Measurements from ENCODE around the gene PPP4R4. TPM values are rescaled to one million over a fixed set of nuclear protein-coding genes. Genes with fewer than 3 reads are reported as not detected.

PPP4R4 gene
- total and polyA plus RNA-seq, 7 experiments from 2014 or later = 0.06 to 2.4 (median 1.7) TPM

Other genes with a start within 250 kb of the PPP4R4 start
- gene FAM181A, start 247.0 kb upstream of the PPP4R4 start, total RNA-seq = not detected
- not detected for gene FAM181A, start 247.0 kb upstream of the PPP4R4 start, polyA plus RNA-seq
- gene ASB2, start 197.8 kb upstream of the PPP4R4 start, total RNA-seq = 10 to 100 TPM in 1 of 5 experiments, 1 to 10 TPM in 2, under 1 TPM in 2; 0.32 to 63.1 (median 1.4) TPM
- not detected for gene ASB2, start 197.8 kb upstream of the PPP4R4 start, polyA plus RNA-seq
- not detected for gene CCDC197, start 177.0 kb upstream of the PPP4R4 start, total RNA-seq
- not detected for gene CCDC197, start 177.0 kb upstream of the PPP4R4 start, polyA plus RNA-seq
- 1 to 10 TPM in 1 of 5 experiments, under 1 TPM in 3, not detected in 1; 0.11 to 2.5 (median 0.63) TPM for gene OTUB2, start 148.0 kb upstream of the PPP4R4 start, total RNA-seq
- under 1 TPM; 0.35 to 0.56 TPM for gene OTUB2, start 148.0 kb upstream of the PPP4R4 start, polyA plus RNA-seq
- gene DDX24, start 93.1 kb upstream of the PPP4R4 start, total RNA-seq = 100 to 1,000 TPM; 214 to 438 (median 333) TPM
- gene DDX24, start 93.1 kb upstream of the PPP4R4 start, polyA plus RNA-seq = 100 to 1,000 TPM; 190 to 306 TPM
- gene IFI27L1, start 93.0 kb upstream of the PPP4R4 start, total RNA-seq = 10 to 100 TPM in 2 of 5 experiments, 1 to 10 TPM in 3; 6.3 to 31.8 (median 8.2) TPM
- gene IFI27L1, start 93.0 kb upstream of the PPP4R4 start, polyA plus RNA-seq = 1 to 10 TPM; 7.6 to 8.5 TPM
- 100 to 1,000 TPM in 1 of 5 experiments, 1 to 10 TPM in 1, under 1 TPM in 1, not detected in 2; 1.00 to 221 (median 2.9) TPM for gene IFI27, start 63.6 kb upstream of the PPP4R4 start, total RNA-seq
- under 1 TPM in 1 of 2 donors, not detected in 1; 0.74 TPM for gene IFI27, start 63.6 kb upstream of the PPP4R4 start, polyA plus RNA-seq
- gene IFI27L2, start 44.7 kb upstream of the PPP4R4 start, total RNA-seq = 10 to 100 TPM; 17.2 to 65.8 (median 26.5) TPM
- 10 to 100 TPM; 34.0 to 47.6 TPM for gene IFI27L2, start 44.7 kb upstream of the PPP4R4 start, polyA plus RNA-seq
- not detected for gene SERPINA10, start 118.9 kb downstream of the PPP4R4 start, total RNA-seq
- gene SERPINA10, start 118.9 kb downstream of the PPP4R4 start, polyA plus RNA-seq = not detected
- gene SERPINA6, start 149.0 kb downstream of the PPP4R4 start, total RNA-seq = not detected
- not detected for gene SERPINA6, start 149.0 kb downstream of the PPP4R4 start, polyA plus RNA-seq
- not detected for gene SERPINA2, start 192.4 kb downstream of the PPP4R4 start, total RNA-seq
- not detected for gene SERPINA2, start 192.4 kb downstream of the PPP4R4 start, polyA plus RNA-seq
- gene SERPINA1, start 214.3 kb downstream of the PPP4R4 start, total RNA-seq = 100 to 1,000 TPM in 1 of 5 experiments, 10 to 100 TPM in 1, under 1 TPM in 3; 0.44 to 300 (median 0.68) TPM
- gene SERPINA1, start 214.3 kb downstream of the PPP4R4 start, polyA plus RNA-seq = under 1 TPM; 0.59 to 0.80 TPM